HG03521 (cell line): ENCODE measurements around the gene CHST3.

Source experiments
- ATAC-seq: cut with Tn5 transposase; IDR thresholded peaks from one replicate; pipeline ENCODE4 v1.9.1; 2021; ENCODE audit warnings: mild to moderate bottlenecking, moderate library complexity; ENCODE audit not compliant: unreplicated experiment

CHST3 gene

DNA sequence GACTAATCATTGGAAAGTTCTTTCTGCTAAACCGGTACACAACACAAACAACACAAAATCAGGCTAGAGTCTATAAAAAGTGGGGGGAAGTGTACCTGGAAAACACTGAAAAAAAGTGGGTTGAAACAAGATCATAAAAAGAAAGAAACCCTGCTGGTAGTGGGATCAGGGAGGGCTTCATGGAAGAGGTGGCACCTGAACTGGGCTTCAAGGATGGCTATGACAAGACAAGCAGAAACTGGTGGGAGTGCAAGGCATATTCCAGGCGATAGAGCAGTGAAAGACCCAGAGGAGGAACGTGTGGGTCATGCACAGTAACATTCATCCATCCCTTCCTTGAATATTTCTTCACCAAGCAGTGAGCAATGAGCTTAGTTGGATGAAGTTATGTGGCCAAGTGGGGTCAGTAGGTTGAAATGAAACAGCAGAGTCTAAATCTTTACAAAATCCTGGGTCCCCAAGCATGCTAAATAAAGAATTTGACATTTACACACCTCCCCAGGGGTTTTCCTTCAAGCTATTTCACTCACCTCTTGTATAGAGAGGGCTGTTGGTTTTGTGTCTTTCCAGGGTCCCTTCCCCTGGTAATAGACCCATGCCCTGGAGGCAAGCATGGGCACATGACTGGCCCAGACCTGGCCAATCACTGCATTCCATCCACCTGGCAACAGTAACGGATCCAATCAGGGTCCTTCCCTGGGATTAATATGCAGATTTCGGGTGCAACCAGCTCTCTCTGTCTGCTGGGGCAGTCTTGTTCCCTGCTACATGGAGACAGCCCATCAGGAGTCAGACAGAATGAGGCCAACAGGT, 86.0 kb downstream of the CHST3 start:
- no peak for ATAC-seq

GRCh38 chr10:72050873-72051272, 86.7 kb downstream of the CHST3 start:
- ATAC-seq: no peak

DNA sequence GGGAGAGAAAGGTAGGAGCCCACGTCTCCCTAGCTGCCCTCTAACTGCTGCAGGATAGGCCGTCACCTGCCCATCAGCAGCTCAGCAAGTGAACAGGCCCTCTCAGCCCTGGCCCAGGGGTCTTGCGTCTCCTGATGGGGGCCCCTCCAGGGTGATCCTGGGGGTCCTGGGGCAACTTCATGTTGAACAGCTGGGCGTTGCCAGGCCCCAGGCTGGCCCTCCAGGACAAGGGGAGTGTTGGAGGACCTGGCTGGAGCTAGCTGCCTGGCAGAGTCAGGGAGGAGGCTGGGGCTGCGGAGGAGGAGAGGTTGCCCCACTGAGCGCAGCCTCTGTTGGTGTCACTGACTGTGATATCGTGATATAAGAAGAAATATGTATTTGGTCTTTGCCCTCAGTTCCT, 89.5 kb downstream of the CHST3 start:
- no peak for ATAC-seq

DNA sequence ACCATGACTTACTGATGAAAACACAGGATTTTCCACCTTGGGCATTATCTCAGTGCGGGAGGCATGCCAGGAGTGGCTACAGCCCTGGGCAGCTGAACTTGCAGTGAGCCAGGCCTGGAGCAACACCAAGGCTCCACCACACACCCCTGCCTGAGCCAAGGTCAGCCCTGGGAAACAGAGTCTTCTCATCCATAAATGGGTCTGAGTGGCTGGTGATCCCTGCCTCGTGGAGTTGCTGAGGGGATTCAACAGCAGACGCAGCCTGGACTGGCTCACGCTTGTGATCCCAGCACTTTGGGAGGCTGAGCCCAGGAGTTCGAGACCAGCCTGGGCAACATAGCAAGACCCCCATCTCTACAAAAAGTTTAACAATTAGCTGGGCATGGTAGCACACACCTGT, 91.9 kb downstream of the CHST3 start:
- no peak for ATAC-seq

GRCh38 chr10:72056932-72057751, 92.9 kb downstream of the CHST3 start:
- no peak for ATAC-seq

DNA sequence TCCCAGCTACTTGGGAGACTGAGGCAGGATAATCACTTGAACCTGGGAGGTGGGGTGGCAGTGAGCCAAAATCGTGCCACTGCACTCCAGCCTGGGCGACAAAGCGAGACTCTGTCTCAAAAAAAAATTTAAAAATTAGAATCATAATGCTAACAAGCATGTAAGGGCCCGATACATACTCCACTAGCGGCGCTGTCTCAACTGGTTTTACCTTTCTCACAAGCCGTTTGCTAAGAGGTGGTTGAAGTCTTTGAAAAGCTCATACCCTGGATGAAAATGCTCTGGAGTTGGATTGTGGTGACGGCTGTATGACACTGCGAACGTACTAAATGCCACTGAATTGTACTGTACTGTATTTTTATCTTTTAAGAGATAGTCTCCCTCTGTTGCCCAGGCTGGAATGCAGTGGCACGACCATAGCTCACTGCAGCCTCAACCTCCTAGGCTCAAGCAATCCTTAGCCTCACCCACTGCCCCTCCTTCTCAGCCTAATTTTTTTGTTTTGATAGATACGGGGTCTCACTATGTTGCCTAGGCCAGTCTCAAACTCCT, 94.2 kb downstream of the CHST3 start:
- no peak for ATAC-seq

GRCh38 chr10:72058989-72059842, 95.0 kb downstream of the CHST3 start:
- ATAC-seq: no peak

- ATAC-seq: no peak
Measured at GRCh38 chr10:72059843-72060822, 95.9 kb downstream of the CHST3 start.

GRCh38 chr10:72061491-72061890, 97.3 kb downstream of the CHST3 start:
- ATAC-seq: no peak

DNA sequence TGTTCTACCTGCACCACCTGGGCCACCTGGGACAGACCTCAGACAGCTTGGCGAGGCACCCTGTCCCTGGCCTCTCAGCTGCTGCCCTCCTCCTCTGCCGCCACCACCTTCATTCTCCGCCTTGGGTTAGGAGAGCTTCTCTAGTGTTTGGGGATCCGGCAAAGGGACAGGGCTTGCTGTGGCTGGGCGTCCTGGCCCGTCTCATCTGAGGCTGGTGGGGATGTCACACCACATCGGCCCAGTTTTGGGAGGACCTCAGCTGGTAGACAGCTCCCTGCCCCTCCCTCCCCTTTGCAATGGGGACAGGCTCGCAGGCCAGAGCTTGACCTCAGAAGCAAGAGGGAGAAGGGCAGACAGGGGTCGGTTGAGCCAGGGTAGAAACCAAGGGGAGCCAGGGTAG, 97.7 kb downstream of the CHST3 start:
- ATAC-seq: no peak

- no peak for ATAC-seq
Measured at GRCh38 chr10:72062382-72062781, 98.2 kb downstream of the CHST3 start.
